Activated CD4-positive, alpha-beta T cell treated with anti-CD3 and anti-CD28 coated beads for 36 hours (primary cell): ENCODE data around the gene CD2AP. TPM values are rescaled to one million over a fixed set of nuclear protein-coding genes. Genes with fewer than 3 reads are reported as not detected.

Experiments used
- ATAC-seq: fragments of 200-7000 bp; cut with Tn5 transposase; one replicate; pipeline ENCODE4 v1.10.0; 2021; ENCODE audit warnings: mild to moderate bottlenecking, moderate library complexity
- CTCF ChIA-PET: fragments of 350-600 bp; sonication (Branson Sonifier 250); formaldehyde crosslinking; loops from one replicate; lab custom pipeline; 2021; ENCODE audit warnings: antibody characterized with exemption; lab: Charles Lee
- POLR2A ChIA-PET: fragments of 350-600 bp; sonication (Branson Sonifier 250); formaldehyde crosslinking; loops from one replicate; lab custom pipeline; 2021; ENCODE audit warnings: antibody characterized with exemption, inconsistent platforms; lab: Charles Lee
- DNase-seq: peaks from one replicate; pipeline ENCODE4 v3.0.0-alpha.2; 2020
- H3K27ac Mint-ChIP-seq: one replicate; pipeline ENCODE4 v1.8.0; 2021; ENCODE audit warnings: mixed read lengths
- H3K27me3 Mint-ChIP-seq: one replicate; pipeline ENCODE4 v1.8.0; 2021; ENCODE audit warnings: mixed read lengths
- H3K36me3 Mint-ChIP-seq: one replicate; pipeline ENCODE4 v1.8.0; 2021; ENCODE audit warnings: low read depth, mixed read lengths
- H3K4me1 Mint-ChIP-seq: one replicate; pipeline ENCODE4 v1.8.0; 2021; ENCODE audit warnings: mixed read lengths
- H3K4me3 Mint-ChIP-seq: one replicate; pipeline ENCODE4 v1.8.0; 2021; ENCODE audit warnings: mild to moderate bottlenecking, moderate library complexity, mixed read lengths
- H3K9me3 Mint-ChIP-seq: one replicate; pipeline ENCODE4 v1.8.0; 2021; ENCODE audit warnings: low read depth, mixed read lengths
- intact Hi-C, 2 experiments: fragments of 100-400 bp; cut with DNase I in 1 of 2; cut with micrococcal nuclease in 1 of 2; formaldehyde crosslinking; loops; one replicate each; pipeline versions ENCODE4 v1.14.2 to v1.15.1; 2022 to 2024; cut with DNase I, micrococcal nuclease
- total RNA-seq, 2 experiments: library from RNA; stranded (reverse); gene quantifications; one replicate each; pipeline ENCODE4 v1.2.3, GENCODE V29; 2021

The CD2AP gene
- total RNA-seq, 2 experiments from 2014 or later = 28.4 to 29.3 TPM

- intact Hi-C loops = no loop called here
- ChIA-PET POLR2A (interaction anchor here (0.7 kb wide), 1 partner anchor 9 kb away, joined by 3 read pairs; no protein-coding TSS in a partner anchor), CTCF (interaction anchor here (0.5 kb wide), 1 partner anchor 15 kb away, joined by 4 read pairs; no protein-coding TSS in a partner anchor)
- ATAC-seq (no peak), DNase-seq (no peak)
- Mint-ChIP-seq H3K4me3 (no peak overlapping the region), H3K9me3 (peaks cover under 1% of the 10 kb centered on the region), H3K4me1 (no peaks in the 10 kb centered on the region), H3K36me3 (peaks cover 4% of the 10 kb centered on the region), H3K27ac (no peak overlapping the region), H3K27me3 (no peaks in the 10 kb centered on the region)
These were observed 93.9 kb downstream of the CD2AP start for GRCh38 chr6:47571488-47571887.

- no peak overlapping the region for H3K4me3 Mint-ChIP-seq
- CTCF ChIA-PET = no interaction called here
- no peak overlapping the region for H3K27ac Mint-ChIP-seq
- peaks cover 3% of the 10 kb centered on the region for H3K36me3 Mint-ChIP-seq
- POLR2A ChIA-PET = interaction anchor here (0.6 kb wide), 1 partner anchor 14 kb away, joined by 4 read pairs; no protein-coding TSS in a partner anchor
- intact Hi-C loops = no loop called here
- H3K27me3 Mint-ChIP-seq = no peaks in the 10 kb centered on the region
- DNase-seq = no peak
- no peaks in the 10 kb centered on the region for H3K4me1 Mint-ChIP-seq
- no peak for ATAC-seq
- H3K9me3 Mint-ChIP-seq = no peaks in the 10 kb centered on the region
These were observed 95.5 kb downstream of the CD2AP start for GRCh38 chr6:47573109-47573508.

GRCh38 chr6:47574789-47575188, 97.2 kb downstream of the CD2AP start:
- H3K36me3 Mint-ChIP-seq = peaks cover 11% of the 10 kb centered on the region
- H3K27me3 Mint-ChIP-seq = no peaks in the 10 kb centered on the region
- intact Hi-C loops = no loop called here
- ATAC-seq (no peak), DNase-seq (no peak)
- no peak overlapping the region for H3K27ac Mint-ChIP-seq
- no peaks in the 10 kb centered on the region for H3K9me3 Mint-ChIP-seq
- no peaks in the 10 kb centered on the region for H3K4me1 Mint-ChIP-seq
- H3K4me3 Mint-ChIP-seq = no peak overlapping the region
- CTCF ChIA-PET = interaction anchor here (0.9 to 1.1 kb wide), 3 partner anchors 20 to 212 kb away, joined by 3 to 4 read pairs (median 3); no protein-coding TSS in a partner anchor
- POLR2A ChIA-PET = no interaction called here

GRCh38 chr6:47579040-47579439, 101.5 kb downstream of the CD2AP start:
- ChIA-PET POLR2A (interaction anchor here (0.6 kb wide), 1 partner anchor 413 kb away, joined by 7 read pairs; no protein-coding TSS in a partner anchor), CTCF (interaction anchor here (1.1 kb wide), 1 partner anchor 10 kb away, joined by 4 read pairs; no protein-coding TSS in a partner anchor)
- Mint-ChIP-seq H3K9me3 (no peaks in the 10 kb centered on the region), H3K27me3 (no peaks in the 10 kb centered on the region), H3K36me3 (peaks cover 31% of the 10 kb centered on the region), H3K4me3 (no peak overlapping the region), H3K27ac (no peak overlapping the region), H3K4me1 (no peaks in the 10 kb centered on the region)
- intact Hi-C loops = no loop called here
- DNase-seq = no peak
- ATAC-seq = no peak

- no peaks in the 10 kb centered on the region for H3K4me1 Mint-ChIP-seq
- intact Hi-C loops = no loop called here
- no peak for DNase-seq
- ChIA-PET CTCF (no interaction called here), POLR2A (interaction anchor here (0.7 kb wide), 1 partner anchor 18 kb away, joined by 3 read pairs; no protein-coding TSS in a partner anchor)
- H3K9me3 Mint-ChIP-seq = no peaks in the 10 kb centered on the region
- ATAC-seq = no peak
- no peaks in the 10 kb centered on the region for H3K27me3 Mint-ChIP-seq
- no peak overlapping the region for H3K4me3 Mint-ChIP-seq
- H3K27ac Mint-ChIP-seq = no peak overlapping the region
- H3K36me3 Mint-ChIP-seq = peaks cover 47% of the 10 kb centered on the region
These were observed 104.0 kb downstream of the CD2AP start for GRCh38 chr6:47581591-47581990.

- Mint-ChIP-seq H3K27ac (no peak overlapping the region), H3K36me3 (peaks cover 39% of the 10 kb centered on the region), H3K9me3 (no peaks in the 10 kb centered on the region), H3K27me3 (no peaks in the 10 kb centered on the region), H3K4me3 (no peak overlapping the region), H3K4me1 (no peaks in the 10 kb centered on the region)
- ChIA-PET CTCF (no interaction called here), POLR2A (no interaction called here)
- ATAC-seq = no peak
- intact Hi-C loops = no loop called here
- DNase-seq = no peak
These were observed 109.9 kb downstream of the CD2AP start for GRCh38 chr6:47587493-47587892.

GRCh38 chr6:47592131-47592840, 114.7 kb downstream of the CD2AP start:
- ChIA-PET POLR2A (no interaction called here), CTCF (interaction anchor here (1.3 kb wide), 1 partner anchor 18 kb away, joined by 4 read pairs; no protein-coding TSS in a partner anchor)
- no peak overlapping the region for H3K4me3 Mint-ChIP-seq
- H3K36me3 Mint-ChIP-seq = peaks cover 21% of the 10 kb centered on the region
- no peaks in the 10 kb centered on the region for H3K4me1 Mint-ChIP-seq
- H3K27ac Mint-ChIP-seq = no peak overlapping the region
- intact Hi-C loops = no loop called here
- H3K9me3 Mint-ChIP-seq = no peaks in the 10 kb centered on the region
- no peaks in the 10 kb centered on the region for H3K27me3 Mint-ChIP-seq
- DNase-seq (no peak), ATAC-seq (no peak)

- Mint-ChIP-seq H3K4me3 (no peak overlapping the region), H3K27me3 (no peaks in the 10 kb centered on the region), H3K4me1 (no peaks in the 10 kb centered on the region), H3K36me3 (peaks cover 32% of the 10 kb centered on the region), H3K27ac (no peak overlapping the region), H3K9me3 (no peaks in the 10 kb centered on the region)
- CTCF ChIA-PET = interaction anchor here (1.1 kb wide), 1 partner anchor 38 kb away, joined by 3 read pairs; no protein-coding TSS in a partner anchor
- intact Hi-C loops = no loop called here
- ATAC-seq (no peak), DNase-seq (no peak)
- POLR2A ChIA-PET = no interaction called here
These were observed 116.4 kb downstream of the CD2AP start for GRCh38 chr6:47593979-47594378.

GRCh38 chr6:47595785-47596184, 118.2 kb downstream of the CD2AP start:
- no peaks in the 10 kb centered on the region for H3K4me1 Mint-ChIP-seq
- intact Hi-C loops = no loop called here
- ChIA-PET CTCF (interaction anchor here (1.0 kb wide), 1 partner anchor 10 kb away, joined by 3 read pairs; no protein-coding TSS in a partner anchor), POLR2A (no interaction called here)
- H3K4me3 Mint-ChIP-seq = no peak overlapping the region
- H3K27ac Mint-ChIP-seq = no peak overlapping the region
- DNase-seq (no peak), ATAC-seq (no peak)
- no peaks in the 10 kb centered on the region for H3K27me3 Mint-ChIP-seq
- no peaks in the 10 kb centered on the region for H3K9me3 Mint-ChIP-seq
- H3K36me3 Mint-ChIP-seq = peaks cover 24% of the 10 kb centered on the region

GRCh38 chr6:47598367-47598766, 120.8 kb downstream of the CD2AP start:
- CTCF ChIA-PET = interaction anchor here (1.1 kb wide), 1 partner anchor 9 kb away, joined by 3 read pairs; no protein-coding TSS in a partner anchor
- no peak for ATAC-seq
- Mint-ChIP-seq H3K27ac (no peak overlapping the region), H3K4me3 (no peak overlapping the region), H3K4me1 (no peaks in the 10 kb centered on the region), H3K9me3 (no peaks in the 10 kb centered on the region), H3K27me3 (no peaks in the 10 kb centered on the region), H3K36me3 (peaks cover 28% of the 10 kb centered on the region)
- POLR2A ChIA-PET = no interaction called here
- intact Hi-C loops = no loop called here
- no peak for DNase-seq

GRCh38 chr6:47599512-47599911, 121.9 kb downstream of the CD2AP start:
- peaks cover 28% of the 10 kb centered on the region for H3K36me3 Mint-ChIP-seq
- intact Hi-C loops = no loop called here
- CTCF ChIA-PET = interaction anchor here (1.1 kb wide), 2 partner anchors 8 to 186 kb away, joined by 3 read pairs; no protein-coding TSS in a partner anchor

GRCh38 chr6:47603227-47603626, 125.6 kb downstream of the CD2AP start:
- CTCF ChIA-PET = interaction anchor here (0.6 kb wide), 1 partner anchor 232 kb away, joined by 4 read pairs; no protein-coding TSS in a partner anchor
- ATAC-seq (no peak), DNase-seq (no peak)
- Mint-ChIP-seq H3K4me1 (no peaks in the 10 kb centered on the region), H3K27me3 (no peaks in the 10 kb centered on the region), H3K4me3 (no peak overlapping the region), H3K36me3 (peaks cover 22% of the 10 kb centered on the region), H3K27ac (no peak overlapping the region), H3K9me3 (no peaks in the 10 kb centered on the region)
- intact Hi-C loops = no loop called here
- POLR2A ChIA-PET = no interaction called here

More at GRCh38 chr6:47599512-47599911, 121.9 kb downstream of the CD2AP start:
- Mint-ChIP-seq H3K27ac (no peak overlapping the region), H3K27me3 (no peaks in the 10 kb centered on the region), H3K4me3 (no peak overlapping the region), H3K4me1 (no peaks in the 10 kb centered on the region), H3K9me3 (no peaks in the 10 kb centered on the region)
- no peak for ATAC-seq
- POLR2A ChIA-PET = no interaction called here
- no peak for DNase-seq
